H1 (cell line): ENCODE data around the gene MLH3. TPM values are rescaled to one million over a fixed set of nuclear protein-coding genes. Genes with fewer than 3 reads are reported as not detected.

Experiments used
- CTCF ChIA-PET: fragments of 300-600 bp; sonication (Branson Sonifier 250); formaldehyde crosslinking; loops from one replicate; lab custom pipeline; 2021; ENCODE audit not compliant: partially characterized antibody; lab: Charles Lee
- POLR2A ChIA-PET: fragments of 300-600 bp; sonication (Branson Sonifier 250); formaldehyde crosslinking; loops from one replicate; lab custom pipeline; 2021; ENCODE audit warnings: inconsistent platforms; ENCODE audit not compliant: partially characterized antibody; lab: Charles Lee
- DNase-seq, 2 experiments: peaks; one replicate each; pipeline versions ENCODE4 v3.0.0 to v3.0.0-alpha.2; 2010 to 2022; ENCODE audit warnings: low spot score in 2 of 2, low read depth in 1 of 2, mixed read lengths in 1 of 2
- FAIRE-seq: peaks from 2 replicates; lab custom pipeline; 2011; peaks lifted over from hg19 to GRCh38; lab: Jason Lieb, UNC
- H2AFZ ChIP-seq: 2 replicates; pipeline ENCODE4 v1.8.1; 2012; ENCODE audit warnings: low read length, inconsistent platforms
- H2AK5ac ChIP-seq: 2 replicates; pipeline ENCODE4 v1.6.1; 2013; ENCODE audit warnings: low read depth, low read length
- H2BK120ac ChIP-seq: replicated peaks from 2 replicates; pipeline ENCODE3; 2013; ENCODE audit warnings: low read depth, low read length, inconsistent platforms
- H2BK12ac ChIP-seq: 2 replicates; pipeline ENCODE4 v1.6.1; 2013; ENCODE audit warnings: low read depth, low read length
- H2BK15ac ChIP-seq: 2 replicates; pipeline ENCODE4 v1.6.1; 2013; ENCODE audit warnings: low read length
- H2BK20ac ChIP-seq: 2 replicates; pipeline ENCODE4 v1.6.1; 2013; ENCODE audit warnings: low read length
- H2BK5ac ChIP-seq: 2 replicates; pipeline ENCODE4 v1.6.1; 2013; ENCODE audit warnings: low read depth, low read length
- H3K14ac ChIP-seq: 2 replicates; pipeline ENCODE4 v1.6.1; 2013; ENCODE audit warnings: inconsistent platforms; ENCODE audit not compliant: insufficient read length
- H3K18ac ChIP-seq: 2 replicates; pipeline ENCODE4 v1.6.1; 2013; ENCODE audit warnings: low read length; ENCODE audit errors: extremely low read depth
- H3K23ac ChIP-seq: 2 replicates; pipeline ENCODE4 v1.6.1; 2013; ENCODE audit warnings: inconsistent platforms; ENCODE audit not compliant: insufficient read length
- H3K23me2 ChIP-seq: 2 replicates; pipeline ENCODE4 v1.6.1; 2013; ENCODE audit warnings: low read depth, low read length
- H3K27ac ChIP-seq: 2 replicates; pipeline ENCODE4 v1.6.1; 2011; ENCODE audit warnings: low read depth, low read length, inconsistent platforms
- H3K27me3 ChIP-seq, 4 experiments: replicated peaks in 1 of 4; 1 replicate in 1 of 4; 2 replicates in 3 of 4; pipeline versions ENCODE4 v1.6.1 to v1.8.1; 2011 to 2013; ENCODE audit warnings: low read length in 3 of 4, mild to moderate bottlenecking in 3 of 4, inconsistent platforms in 2 of 4, mixed read lengths in 2 of 4, moderate library complexity in 1 of 4; ENCODE audit not compliant: control insufficient read depth in 3 of 4, insufficient read depth in 3 of 4; ENCODE audit errors: extremely low read depth in 1 of 4
- H3K36me3 ChIP-seq, 4 experiments: 2 replicates each; pipeline versions ENCODE4 v1.6.1 to v1.8.1; 2011 to 2013; ENCODE audit warnings: mild to moderate bottlenecking in 4 of 4, low read length in 3 of 4, moderate library complexity in 2 of 4, control low read depth in 1 of 4, inconsistent platforms in 1 of 4; ENCODE audit not compliant: insufficient read depth in 4 of 4, control insufficient read depth in 2 of 4
- H3K4ac ChIP-seq: replicated peaks from 2 replicates; pipeline ENCODE3; 2013; ENCODE audit warnings: low read length, low read depth, mixed read lengths, inconsistent platforms; ENCODE audit not compliant: insufficient read length
- H3K4me1 ChIP-seq, 4 experiments: replicated peaks in 1 of 4; 1 replicate in 1 of 4; 2 replicates in 3 of 4; pipeline versions ENCODE4 v1.6.1 to v1.8.1; 2011 to 2013; ENCODE audit warnings: low read length in 3 of 4, inconsistent platforms in 2 of 4, mixed read lengths in 1 of 4; ENCODE audit not compliant: insufficient read depth in 4 of 4, control insufficient read depth in 3 of 4
- H3K4me2 ChIP-seq, 2 experiments: 2 replicates each; pipeline versions ENCODE4 v1.6.1 to v1.8.1; 2011 to 2013; ENCODE audit warnings: low read depth in 2 of 2, low read length in 2 of 2, control low read depth in 1 of 2, inconsistent platforms in 1 of 2, mild to moderate bottlenecking in 1 of 2; ENCODE audit not compliant: insufficient read depth in 1 of 2
- H3K4me3 ChIP-seq, 4 experiments: fragments of 200-600, 300-600 bp in 1 of 4; sonication (generic), shearing (Covaris generic), sonication (Bioruptor Twin) in 1 of 4; 2 replicates each; pipeline versions ENCODE4 v1.5.1 to v1.8.1; 2011 to 2016; ENCODE audit warnings: low read length in 4 of 4, low read depth in 3 of 4, control low read depth in 2 of 4, inconsistent platforms in 2 of 4, mild to moderate bottlenecking in 2 of 4, mixed read lengths in 1 of 4, moderate library complexity in 1 of 4; ENCODE audit not compliant: insufficient read depth in 2 of 4; ENCODE audit errors: extremely low read depth in 1 of 4
- H3K56ac ChIP-seq: replicated peaks from 2 replicates; pipeline ENCODE3; 2013; ENCODE audit warnings: low read depth, mild to moderate bottlenecking, mixed read lengths, low read length, inconsistent platforms; ENCODE audit not compliant: insufficient read length
- H3K79me1 ChIP-seq: 2 replicates; pipeline ENCODE4 v1.6.1; 2013; ENCODE audit warnings: low read depth, low read length, control low read depth
- H3K79me2 ChIP-seq, 2 experiments: 2 replicates each; pipeline versions ENCODE4 v1.6.1 to v1.8.1; 2012 to 2013; ENCODE audit warnings: low read length in 2 of 2, mild to moderate bottlenecking in 2 of 2, inconsistent platforms in 1 of 2; ENCODE audit not compliant: insufficient read depth in 2 of 2, control insufficient read depth in 1 of 2
- H3K9ac ChIP-seq, 4 experiments: replicated peaks in 1 of 4; 1 replicate in 1 of 4; 2 replicates in 3 of 4; pipeline versions ENCODE4 v1.6.1 to v1.8.1; 2011 to 2013; ENCODE audit warnings: low read depth in 3 of 4, low read length in 3 of 4, control low read depth in 2 of 4, mild to moderate bottlenecking in 2 of 4, moderate library complexity in 2 of 4, inconsistent platforms in 1 of 4; ENCODE audit errors: extremely low read depth in 1 of 4
- H3K9me3 ChIP-seq, 2 experiments: 2 replicates each; pipeline versions ENCODE4 v1.6.1 to v1.8.1; 2012 to 2013; ENCODE audit warnings: mild to moderate bottlenecking in 2 of 2, moderate library complexity in 2 of 2, control low read depth in 1 of 2, inconsistent platforms in 1 of 2, low read depth in 1 of 2, low read length in 1 of 2, mixed read lengths in 1 of 2; ENCODE audit not compliant: insufficient read depth in 2 of 2
- H4K20me1 ChIP-seq, 2 experiments: replicated peaks in 1 of 2; 2 replicates each; pipeline versions ENCODE3 to v1.8.1; 2011 to 2013; ENCODE audit warnings: inconsistent platforms in 2 of 2, low read length in 2 of 2, mild to moderate bottlenecking in 1 of 2; ENCODE audit not compliant: insufficient read depth in 2 of 2, control insufficient read depth in 1 of 2
- H4K5ac ChIP-seq: 2 replicates; pipeline ENCODE4 v1.6.1; 2013; ENCODE audit warnings: low read length, low read depth, mixed read lengths, inconsistent platforms; ENCODE audit not compliant: insufficient read length
- H4K8ac ChIP-seq: 2 replicates; pipeline ENCODE4 v1.8.0; 2013; ENCODE audit warnings: mild to moderate bottlenecking, moderate library complexity, low read length, inconsistent platforms; ENCODE audit not compliant: insufficient read depth; ENCODE audit errors: extremely low read depth
- H4K91ac ChIP-seq: replicated peaks from 2 replicates; pipeline ENCODE3; 2013; ENCODE audit warnings: low read length, mixed read lengths, inconsistent platforms; ENCODE audit not compliant: insufficient read length
- CHD1 ChIP-seq: IDR thresholded peaks from 2 replicates; pipeline ENCODE4 v1.6.1; 2012; ENCODE audit warnings: low read depth, low read length, improper control_type of control experiment
- CHD2 ChIP-seq: IDR thresholded peaks from 2 replicates; pipeline ENCODE4 v1.6.1; 2012; ENCODE audit warnings: low read length, improper control_type of control experiment
- HDAC6 ChIP-seq: IDR thresholded peaks from one replicate; pipeline ENCODE4 v1.7.1; 2012; ENCODE audit warnings: low read depth, mild to moderate bottlenecking, inconsistent platforms, low read length, moderate library complexity
- SAP30 ChIP-seq: fragments of 300-600 bp; sonication (generic); IDR thresholded peaks from 2 replicates; pipeline ENCODE4 v1.7.1; 2012; ENCODE audit warnings: low read length, moderate library complexity, mild to moderate bottlenecking, inconsistent platforms; ENCODE audit not compliant: insufficient read depth, insufficient replicate concordance
- TAF1 ChIP-seq: IDR thresholded peaks from 2 replicates; pipeline ENCODE4 v1.6.1; 2011; ENCODE audit warnings: mild to moderate bottlenecking, low read depth, low read length
- WGBS, 2 experiments: shearing (Covaris generic) in 1 of 2; methylation state at CpG; one replicate each; pipeline versions ENCODE4 v1.1.6 to v1.1.7; 2013 to 2015; ENCODE audit warnings: low lambda C conversion rate in 2 of 2, mixed read lengths in 2 of 2, inconsistent platforms in 1 of 2, low coverage in 1 of 2, missing lambda C conversion rate in 1 of 2; ENCODE audit not compliant: insufficient replicate concordance in 2 of 2, insufficient coverage in 1 of 2, insufficient read length in 1 of 2; ENCODE audit errors: extremely low coverage in 1 of 2, missing lambda C conversion rate in 1 of 2; 5-methylcytosine and 5-hydroxymethylcytosine counted together
- polyA plus RNA-seq, 7 experiments: library from polyadenylated mRNA; depleted of rRNA in 3 of 7; stranded (reverse) in 5 of 7; unstranded in 2 of 7; fragments of >200 nt in 5 of 7; fragments of 200-250 nt in 2 of 7; gene quantifications; 1 replicate in 5 of 7; 2 replicates in 1 of 7; 4 replicates in 1 of 7; pipeline versions ENCODE4 v1.2.1 to v1.2.3, GENCODE V29; 2011 to 2013; ENCODE audit warnings: missing spikeins in 2 of 7, mixed read lengths in 2 of 7
- total RNA-seq: library from RNA; stranded (reverse); fragmentation: NEBNext Ultra II Directional; extraction: Animal tissue kit (Norgen Biotek cat#: 25700); gene quantifications from 2 replicates; pipeline ENCODE4 v1.2.1, GENCODE V29; 2021

MLH3 gene
- total and polyA plus RNA-seq, 2 of the 8 experiments (the other 6 are each of a cell fraction or from before 2014, with no cell fraction given), result 9.3 to 20.1 TPM

GRCh38 chr14:74981833-74982232, 69.4 kb downstream of the MLH3 start:
- ChIA-PET CTCF (interaction anchor here (0.9 to 4.5 kb wide), 11 partner anchors 10 to 122 kb away, joined by 3 to 30 read pairs (median 5); partner anchors contain the start of gene EIF2B2), POLR2A (interaction anchor here (0.6 to 1.5 kb wide), 4 partner anchors 17 to 1118 kb away, joined by 3 read pairs; no protein-coding TSS in a partner anchor)
- Histone ChIP-seq H2BK120ac (no peak overlapping the region), H3K27ac (no peak overlapping the region), H3K9ac (no peak overlapping the region), H3K9me3 (no peaks in the 10 kb centered on the region), H3K18ac (no peak overlapping the region), H3K27me3 (peaks cover 0 to 2% (median 0%) of the 10 kb centered on the region in 4 experiments; a peak in 1 of 7 replicates), H3K79me2 (no peaks in the 10 kb centered on the region), H3K36me3 (no peaks in the 10 kb centered on the region), H4K5ac (no peak overlapping the region), H2BK5ac (no peak overlapping the region), H2AFZ (no peak overlapping the region), H4K8ac (no peak overlapping the region), H4K20me1 (no peaks in the 10 kb centered on the region), H3K56ac (no peak overlapping the region), H3K4me3 (no peak overlapping the region), H2BK12ac (0 out of 2 replicates have a peak overlapping the region, but pooled peaks have one; percentile 27), H3K79me1 (no peaks in the 10 kb centered on the region), H3K23me2 (no peaks in the 10 kb centered on the region), H3K4me2 (no peak overlapping the region), H2BK15ac (no peak overlapping the region), H2AK5ac (no peak overlapping the region), H3K4me1 (peaks cover 0 to 31% (median 24%) of the 10 kb centered on the region in 4 experiments; a peak in 6 of 7 replicates), H3K23ac (no peak overlapping the region), H2BK20ac (no peak overlapping the region), H3K14ac (no peak overlapping the region), H4K91ac (no peak overlapping the region), H3K4ac (no peak overlapping the region)
- 88% methylated on average over 4 of the region's 5 CpGs; no CpG with 5 or more reads in 1 of the 2 experiments for WGBS, 2 experiments
- FAIRE-seq (no peak), DNase-seq (no peak)
- no peak for TF ChIP-seq TAF1
- no peak for TF ChIP-seq SAP30
- TF ChIP-seq CHD1, result no peak
- no peak for TF ChIP-seq HDAC6
- TF ChIP-seq CHD2, result no peak
